Femur (tissue), 1 donor: ENCODE measurements around the gene MLEC.

Source experiments
- DNase-seq: peaks from one replicate; pipeline ENCODE4 v3.0.0-alpha.2; 2017

The MLEC gene

DNA sequence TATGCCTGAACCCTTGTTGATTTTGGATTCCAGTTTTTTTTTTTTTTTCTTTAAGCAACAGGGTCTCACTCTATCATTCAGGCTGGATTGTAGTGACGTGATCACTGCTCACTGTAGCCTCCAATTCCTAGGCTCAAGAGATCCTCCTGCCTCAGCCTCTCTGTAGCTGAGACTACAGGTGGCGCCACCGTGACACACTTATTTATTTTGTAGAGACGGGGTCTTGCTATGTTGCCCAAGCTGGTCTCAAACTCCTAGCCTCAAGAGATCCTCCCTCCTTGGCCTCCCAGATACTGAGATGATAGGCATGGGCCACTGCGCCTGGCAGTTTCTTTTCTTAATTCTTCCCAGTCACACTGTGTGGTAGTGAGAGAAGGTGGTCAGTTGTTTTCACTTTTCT lies 63.9 kb downstream of the MLEC start:
- no peak for DNase-seq

DNA sequence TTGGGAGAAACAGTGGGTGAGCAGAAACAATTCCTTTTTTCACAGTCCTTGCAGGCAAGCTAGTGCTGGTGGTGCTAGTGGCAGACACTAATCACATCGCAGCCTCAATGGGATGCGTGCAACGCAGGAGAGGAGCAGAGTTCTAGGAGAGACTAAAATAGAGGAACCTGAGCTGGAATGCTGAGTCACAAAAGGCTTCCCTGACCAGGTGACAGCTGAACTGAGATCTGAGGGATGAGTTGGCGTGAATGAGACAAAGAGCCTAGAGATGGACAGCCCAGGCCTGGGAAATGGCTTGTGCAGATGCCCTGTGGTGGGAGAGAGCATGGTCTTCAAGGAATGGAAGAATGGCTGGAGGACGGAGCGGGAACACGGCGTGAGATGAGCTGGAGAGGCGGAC lies 64.4 kb downstream of the MLEC start:
- DNase-seq: no peak
